DOHH2 (cell line): Measurements from ENCODE around the gene PPP1R3A.

ENCODE experiments used
- H3F3A ChIP-seq: fragments of 200-600 bp; sonication (generic), shearing (Covaris generic); 2 replicates; pipeline ENCODE4 v1.6.0; 2016; ENCODE audit warnings: antibody characterized with exemption, mild to moderate bottlenecking; ENCODE audit not compliant: control insufficient read depth, insufficient read depth
- H3K27ac ChIP-seq: fragments of 200-600 bp; sonication (generic); 2 replicates; pipeline ENCODE4 v1.5.1; 2014; ENCODE audit warnings: low read depth, mild to moderate bottlenecking, low read length, moderate library complexity
- H3K27me3 ChIP-seq: fragments of 200-600 bp; sonication (generic); 2 replicates; pipeline ENCODE4 v1.6.1; 2014; ENCODE audit warnings: mild to moderate bottlenecking, low read length, mixed read lengths; ENCODE audit not compliant: control insufficient read depth
- H3K36me3 ChIP-seq: fragments of 200-600 bp; sonication (generic); 2 replicates; pipeline ENCODE4 v1.6.1; 2014; ENCODE audit warnings: mild to moderate bottlenecking, low read length, moderate library complexity, mixed read lengths; ENCODE audit not compliant: control insufficient read depth
- H3K4me1 ChIP-seq: fragments of 200-600 bp; sonication (generic); 2 replicates; pipeline ENCODE4 v1.6.1; 2014; ENCODE audit warnings: mild to moderate bottlenecking, low read length, mixed read lengths; ENCODE audit not compliant: control insufficient read depth
- H3K4me2 ChIP-seq: fragments of 200-600 bp; sonication (generic); 2 replicates; pipeline ENCODE4 v1.6.0; 2014; ENCODE audit warnings: mild to moderate bottlenecking, low read length, moderate library complexity
- H3K4me3 ChIP-seq: fragments of 200-600 bp; sonication (generic); 2 replicates; pipeline ENCODE4 v1.5.1; 2014; ENCODE audit warnings: mild to moderate bottlenecking, low read length, mixed read lengths
- H3K79me2 ChIP-seq: fragments of 200-600 bp; sonication (generic); 2 replicates; pipeline ENCODE4 v1.6.1; 2014; ENCODE audit warnings: mild to moderate bottlenecking, low read length, mixed read lengths; ENCODE audit not compliant: control insufficient read depth
- H3K9me2 ChIP-seq: fragments of 200-600 bp; sonication (generic); replicated peaks from 2 replicates; pipeline ENCODE4 v1.6.1; 2014; ENCODE audit warnings: mild to moderate bottlenecking, low read length, mixed read lengths; ENCODE audit not compliant: control insufficient read depth
- H3K9me3 ChIP-seq: fragments of 200-600 bp; sonication (generic); 2 replicates; pipeline ENCODE4 v1.6.1; 2014; ENCODE audit warnings: antibody characterized with exemption, low read length, mixed read lengths; ENCODE audit not compliant: control insufficient read depth, insufficient read depth
- H4K20me1 ChIP-seq: fragments of 200-600 bp; sonication (generic); 2 replicates; pipeline ENCODE4 v1.6.0; 2014; ENCODE audit warnings: low read depth, mild to moderate bottlenecking, antibody characterized with exemption, low read length, moderate library complexity; ENCODE audit not compliant: control insufficient read depth, insufficient read depth
- CTCF ChIP-seq: fragments of 200-600 bp; sonication (generic); IDR thresholded peaks from one replicate; pipeline ENCODE4 v1.5.1; 2014; ENCODE audit warnings: antibody characterized with exemption, mild to moderate bottlenecking, low read depth, low read length; ENCODE audit not compliant: poor library complexity, severe bottlenecking
- EZH2phosphoT487 ChIP-seq: fragments of 200-600 bp; sonication (generic); IDR thresholded peaks from 2 replicates; pipeline ENCODE4 v1.6.1; 2017; ENCODE audit warnings: borderline replicate concordance, mild to moderate bottlenecking, antibody characterized with exemption, low read length, moderate library complexity, mixed read lengths

The PPP1R3A gene

GRCh38 chr7:113922049-113922448, 3.2 kb upstream of the PPP1R3A start:
- no peaks in the 10 kb centered on the region for H3K36me3 ChIP-seq
- no peak overlapping the region for H3K4me3 ChIP-seq
- no peaks in the 10 kb centered on the region for H3K27me3 ChIP-seq
- no peak overlapping the region for H3K4me2 ChIP-seq
- H3K9me2 ChIP-seq: no peaks in the 10 kb centered on the region
- H3K79me2 ChIP-seq: no peaks in the 10 kb centered on the region
- no peaks in the 10 kb centered on the region for H3K4me1 ChIP-seq
- H3K27ac ChIP-seq: no peak overlapping the region
- H4K20me1 ChIP-seq: no peaks in the 10 kb centered on the region
- no peaks in the 10 kb centered on the region for H3F3A ChIP-seq
- H3K9me3 ChIP-seq: no peaks in the 10 kb centered on the region
- no peak for TF ChIP-seq EZH2phosphoT487
- TF ChIP-seq CTCF: no peak

GRCh38 chr7:113921363-113921762, 2.6 kb upstream of the PPP1R3A start:
- no peak for TF ChIP-seq EZH2phosphoT487
- no peak for TF ChIP-seq CTCF
- H3K36me3 ChIP-seq: no peaks in the 10 kb centered on the region

GRCh38 chr7:113917840-113918239, 969 bp downstream of the PPP1R3A start:
- H4K20me1 ChIP-seq: no peaks in the 10 kb centered on the region
- H3K9me3 ChIP-seq: no peaks in the 10 kb centered on the region
- TF ChIP-seq EZH2phosphoT487 (no peak), CTCF (no peak)
- H3K9me2 ChIP-seq: no peaks in the 10 kb centered on the region
- no peaks in the 10 kb centered on the region for H3F3A ChIP-seq
- no peaks in the 10 kb centered on the region for H3K79me2 ChIP-seq
- H3K4me3 ChIP-seq: no peak overlapping the region
- no peaks in the 10 kb centered on the region for H3K36me3 ChIP-seq
- no peaks in the 10 kb centered on the region for H3K27me3 ChIP-seq
- no peak overlapping the region for H3K4me2 ChIP-seq
- no peak overlapping the region for H3K27ac ChIP-seq
- H3K4me1 ChIP-seq: no peaks in the 10 kb centered on the region

More at GRCh38 chr7:113921363-113921762, 2.6 kb upstream of the PPP1R3A start:
- H4K20me1 ChIP-seq: no peaks in the 10 kb centered on the region
- H3F3A ChIP-seq: no peaks in the 10 kb centered on the region
- H3K4me3 ChIP-seq: no peak overlapping the region
- H3K27me3 ChIP-seq: no peaks in the 10 kb centered on the region
- H3K27ac ChIP-seq: no peak overlapping the region
- no peaks in the 10 kb centered on the region for H3K9me3 ChIP-seq
- H3K79me2 ChIP-seq: no peaks in the 10 kb centered on the region
- no peaks in the 10 kb centered on the region for H3K4me1 ChIP-seq
- no peak overlapping the region for H3K4me2 ChIP-seq
- H3K9me2 ChIP-seq: no peaks in the 10 kb centered on the region

GRCh38 chr7:113915956-113916355, 2.9 kb downstream of the PPP1R3A start:
- Histone ChIP-seq H3K9me2 (no peaks in the 10 kb centered on the region), H3K9me3 (no peaks in the 10 kb centered on the region), H3K4me3 (no peak overlapping the region), H3F3A (no peaks in the 10 kb centered on the region), H3K27me3 (no peaks in the 10 kb centered on the region), H3K27ac (no peak overlapping the region), H3K36me3 (no peaks in the 10 kb centered on the region), H3K4me1 (no peaks in the 10 kb centered on the region), H3K79me2 (no peaks in the 10 kb centered on the region), H4K20me1 (no peaks in the 10 kb centered on the region), H3K4me2 (no peak overlapping the region)
- no peak for TF ChIP-seq EZH2phosphoT487
- no peak for TF ChIP-seq CTCF
